ENCODE measurements around the gene DNER. TPM values are rescaled to one million over a fixed set of nuclear protein-coding genes. Genes with fewer than 3 reads are reported as not detected.

Gene DNER
- polyA plus RNA-seq, 1 of the 3 experiments (the other 2 are of a cell fraction) = 1.4 TPM

DNA sequence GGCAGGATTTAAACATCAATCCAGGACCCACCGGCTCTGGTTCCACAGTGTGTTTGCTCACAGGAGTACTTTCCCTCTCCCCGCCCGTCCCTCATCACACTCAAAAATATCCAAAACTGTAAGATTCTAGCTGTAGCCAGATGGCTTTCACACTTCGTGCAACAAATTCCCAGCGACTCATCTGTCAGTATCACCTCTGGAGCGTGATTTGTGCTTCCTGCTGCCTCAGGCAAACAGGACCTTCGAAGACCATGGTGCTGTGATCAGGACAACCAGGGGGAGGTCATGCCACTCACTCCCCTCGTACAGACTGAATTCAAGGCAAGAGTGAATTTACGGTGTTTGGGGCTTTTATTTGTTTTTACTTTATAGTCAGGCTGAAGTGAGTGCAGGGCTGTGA, 288.8 kb downstream of the DNER start:
- H3K27me3 ChIP-seq (ENCODE audit: insufficient read depth) = no peaks in the 10 kb centered on the region
- ChIA-PET CTCF (no interaction called here), POLR2A (interaction anchor here (0.7 kb wide), 1 partner anchor 98 kb away, joined by 3 read pairs; no protein-coding TSS in a partner anchor)
- DNase-seq = no peak
- H3K4me1 ChIP-seq (ENCODE audit: control insufficient read depth in 1 of 2, insufficient read depth in 2 of 2, low read depth in 1 of 2, low read length in 1 of 2) = no peaks in the 10 kb centered on the region; a peak in 1 of 4 replicates
- H3K79me2 ChIP-seq (ENCODE audit: insufficient read depth) = no peaks in the 10 kb centered on the region
- TF ChIP-seq TEAD4 (IDR thresholded peaks at IDR 0.05; ENCODE audit: borderline replicate concordance, insufficient read depth) (no peak), TCF12 (IDR thresholded peaks at IDR 0.05) (no peak), MXI1 (IDR thresholded peaks at IDR 0.05; ENCODE audit: low read depth, low read length) (no peak), RFX5 (IDR thresholded peaks at IDR 0.05; ENCODE audit: low read length) (no peak), NFIC (IDR thresholded peaks at IDR 0.05; ENCODE audit: borderline replicate concordance) (no peak), JUND (IDR thresholded peaks at IDR 0.05) (no peak), GATA2 (CRISPR knock-in tag; IDR thresholded peaks at IDR 0.05) (no peak), IRF3 (IDR thresholded peaks at IDR 0.05; ENCODE audit: low read depth, low read length) (no peak), FOXM1 (IDR thresholded peaks at IDR 0.05; ENCODE audit: low read depth) (no peak), REST (IDR thresholded peaks at IDR 0.05; ENCODE audit: low read depth, low read length) (no peak), FOXJ3 (CRISPR knock-in tag; IDR thresholded peaks at IDR 0.05) (no peak), YY1 (IDR thresholded peaks at IDR 0.05; ENCODE audit: low read depth) (no peak), ELF1 (IDR thresholded peaks at IDR 0.05) (no peak)
- TF ChIP-seq, protein P1, sequence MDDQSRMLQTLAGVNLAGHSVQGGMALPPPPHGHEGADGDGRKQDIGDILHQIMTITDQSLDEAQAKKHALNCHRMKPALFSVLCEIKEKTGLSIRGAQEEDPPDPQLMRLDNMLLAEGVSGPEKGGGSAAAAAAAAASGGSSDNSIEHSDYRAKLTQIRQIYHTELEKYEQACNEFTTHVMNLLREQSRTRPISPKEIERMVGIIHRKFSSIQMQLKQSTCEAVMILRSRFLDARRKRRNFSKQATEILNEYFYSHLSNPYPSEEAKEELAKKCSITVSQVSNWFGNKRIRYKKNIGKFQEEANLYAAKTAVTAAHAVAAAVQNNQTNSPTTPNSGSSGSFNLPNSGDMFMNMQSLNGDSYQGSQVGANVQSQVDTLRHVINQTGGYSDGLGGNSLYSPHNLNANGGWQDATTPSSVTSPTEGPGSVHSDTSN (IDR thresholded peaks at IDR 0.05) = no peak
- no peaks in the 10 kb centered on the region for H3F3A ChIP-seq (replicated peaks; ENCODE audit: insufficient read depth)
- no peaks in the 10 kb centered on the region for H3K9me2 ChIP-seq
- WGBS (ENCODE audit: low lambda C conversion rate) = 61% methylated on average over 9 of the region's 9 CpGs
- no peak overlapping the region for H3K4me3 ChIP-seq (ENCODE audit: low read depth in 2 of 2, low read length in 1 of 2)
- no peaks in the 10 kb centered on the region for H4K20me1 ChIP-seq (ENCODE audit: insufficient read depth)
- no peak overlapping the region for H3K27ac ChIP-seq (ENCODE audit: low read depth in 2 of 2, low read length in 1 of 2)
- H2AFZ ChIP-seq (ENCODE audit: low read depth) = no peak overlapping the region
- no peaks in the 10 kb centered on the region for H3K36me3 ChIP-seq (replicated peaks in 1 of 2; ENCODE audit: control insufficient read depth in 1 of 2, insufficient read depth in 2 of 2, low read length in 1 of 2)
- no peak overlapping the region for H3K4me2 ChIP-seq
- H3K9me3 ChIP-seq = no peaks in the 10 kb centered on the region
- no peak overlapping the region for H3K9ac ChIP-seq
